K562 (cell line): ENCODE data around the gene SND1. TPM values are rescaled to one million over a fixed set of nuclear protein-coding genes. Genes with fewer than 3 reads are reported as not detected.
A peak's percentile ranks its signal among the peaks of the same experiment; 100 is the strongest.

Experiments
- ATAC-seq: fragments of 200-7000 bp; cut with Tn5 transposase; 3 replicates; pipeline ENCODE4 v1.9.1; 2020; ENCODE audit warnings: moderate library complexity
- BruUV-seq: library from RNA; stranded (reverse); fragments of 400-500 nt; replicated peaks from 2 replicates; lab custom pipeline; 2021; lab: Mats Ljungman, UMichigan
- CTCF ChIA-PET: fragments of 300-600 bp; formaldehyde crosslinking; extraction: SDS; loops from one replicate; lab custom pipeline; 2021; ENCODE audit warnings: low intra/inter-chr PET ratio; lab: Yijun Ruan, JAX
- POLR2A ChIA-PET: fragments of 300-600, 350-650 bp; sonication (Branson Sonifier 250); formaldehyde crosslinking; extraction: SDS; loops from one replicate; lab custom pipeline; 2021; ENCODE audit warnings: antibody characterized with exemption, inconsistent platforms; lab: Yijun Ruan, JAX
- DNase-seq, 4 experiments: peaks; one replicate each; pipeline versions ENCODE4 v3.0.0 to v3.0.0-alpha.2; 2011 to 2018; ENCODE audit warnings: low spot score in 3 of 4, mixed read lengths in 3 of 4; ENCODE audit errors: extremely low read depth in 1 of 4
- FAIRE-seq: peaks from 2 replicates; lab custom pipeline; 2011; peaks lifted over from hg19 to GRCh38; lab: Jason Lieb, UNC
- H2AFZ ChIP-seq: 2 replicates; pipeline ENCODE4 v1.6.0; 2011; ENCODE audit warnings: low read depth, low read length, control low read depth, inconsistent platforms
- H3K27ac ChIP-seq: fragments of 200-600 bp; 3 replicates; pipeline ENCODE4 v1.8.0; 2011; ENCODE audit warnings: low read depth, mild to moderate bottlenecking, control low read depth, inconsistent platforms, low read length, moderate library complexity, mixed read lengths; ENCODE audit errors: extremely low read depth
- H3K27me3 ChIP-seq, 2 experiments: fragments of 300-600 bp in 1 of 2; 2 replicates in 1 of 2; 3 replicates in 1 of 2; pipeline versions ENCODE4 v1.6.0 to v1.8.0; 2011; ENCODE audit warnings: inconsistent platforms in 2 of 2, low read length in 2 of 2, mild to moderate bottlenecking in 1 of 2, mixed read lengths in 1 of 2, moderate library complexity in 1 of 2; ENCODE audit not compliant: control insufficient read depth in 2 of 2, insufficient read depth in 2 of 2
- H3K36me3 ChIP-seq: fragments of 300-600 bp; 3 replicates; pipeline ENCODE4 v1.8.0; 2011; ENCODE audit warnings: mild to moderate bottlenecking, low read length, inconsistent platforms; ENCODE audit not compliant: control insufficient read depth, insufficient read depth
- H3K4me1 ChIP-seq, 2 experiments: fragments of 200-600 bp in 1 of 2; replicated peaks in 1 of 2; 2 replicates in 1 of 2; 3 replicates in 1 of 2; pipeline versions ENCODE4 v1.5.1 to v1.8.0; 2011; ENCODE audit warnings: inconsistent platforms in 2 of 2, low read length in 2 of 2, mild to moderate bottlenecking in 1 of 2, mixed read lengths in 1 of 2, moderate library complexity in 1 of 2; ENCODE audit not compliant: control insufficient read depth in 2 of 2, insufficient read depth in 2 of 2
- H3K4me2 ChIP-seq: 2 replicates; pipeline ENCODE4 v1.6.1; 2011; ENCODE audit warnings: low read length, control low read depth, inconsistent platforms, mixed read lengths; ENCODE audit not compliant: insufficient read depth
- H3K4me3 ChIP-seq: fragments of 200-600 bp; sonication (generic), shearing (Covaris generic); 2 replicates; pipeline ENCODE4 v1.5.1; 2016; ENCODE audit warnings: control low read depth, inconsistent platforms
- H3K79me2 ChIP-seq: fragments of 200-600 bp; 3 replicates; pipeline ENCODE4 v1.8.0; 2011; ENCODE audit warnings: low read length, inconsistent platforms; ENCODE audit not compliant: control insufficient read depth, insufficient read depth
- H3K9ac ChIP-seq, 2 experiments: 2 replicates each; pipeline versions ENCODE4 v1.6.0 to v1.6.1; 2011; ENCODE audit warnings: low read depth in 2 of 2, low read length in 2 of 2, control low read depth in 1 of 2, inconsistent platforms in 1 of 2, mild to moderate bottlenecking in 1 of 2, mixed read lengths in 1 of 2; ENCODE audit not compliant: insufficient read depth in 1 of 2
- H3K9me1 ChIP-seq: one replicate; pipeline ENCODE4 v1.6.0; 2011; ENCODE audit warnings: inconsistent platforms, mild to moderate bottlenecking, low read length, moderate library complexity; ENCODE audit not compliant: control insufficient read depth, insufficient read depth
- H3K9me3 ChIP-seq: replicated peaks from 2 replicates; pipeline ENCODE4 v1.5.1; 2011; ENCODE audit warnings: low read depth, low read length, inconsistent platforms; ENCODE audit not compliant: control insufficient read depth, insufficient read depth
- H4K20me1 ChIP-seq: replicated peaks from 2 replicates; pipeline ENCODE4 v1.6.1; 2011; ENCODE audit warnings: low read length, inconsistent platforms, mixed read lengths; ENCODE audit not compliant: control insufficient read depth, insufficient read depth
- CREM ChIP-seq: IDR thresholded peaks from 2 replicates; pipeline ENCODE4 v1.6.1; 2014; ENCODE audit warnings: antibody characterized with exemption, low read depth
- EGR1 ChIP-seq: fragments of 450-650 bp; conservative IDR thresholded peaks from 2 replicates; pipeline ENCODE4 v1.6.1; 2017; ENCODE audit warnings: mild to moderate bottlenecking
- ERF ChIP-seq: fragments of 450-650 bp; formaldehyde crosslinking; IDR thresholded peaks from 2 replicates; pipeline ENCODE4 v1.4.0; 2020; ENCODE audit warnings: mild to moderate bottlenecking, mixed read lengths
- MEF2D ChIP-seq: conservative IDR thresholded peaks from 2 replicates; pipeline ENCODE4 v1.6.1; 2016; ENCODE audit warnings: low read depth, missing genetic modification characterization, missing compliant biosample characterization
- POLR2AphosphoS2 ChIP-seq: IDR thresholded peaks from 2 replicates; pipeline ENCODE4 v1.6.1; 2012; ENCODE audit warnings: low read length, improper control_type of control experiment
- ZNF436 ChIP-seq: fragments of 250-450, 450-650 bp; sonication (Bioruptor Pico); formaldehyde crosslinking; IDR thresholded peaks from 2 replicates; pipeline ENCODE4 v1.7.0; 2020; ENCODE audit warnings: mild to moderate bottlenecking
- WGBS: fragments of 100-300 bp; shearing (Covaris generic); methylation state at CpG from one replicate; pipeline ENCODE4 v1.1.6; 2016; ENCODE audit warnings: low coverage, mixed read lengths; ENCODE audit not compliant: insufficient coverage; ENCODE audit errors: missing lambda C conversion rate; 5-methylcytosine and 5-hydroxymethylcytosine counted together
- in situ Hi-C: fragments of 300-500 bp; cut with MboI; formaldehyde crosslinking; loops from 4 replicates; pipeline ENCODE4 v1.15.0; 2018; ENCODE audit warnings: inconsistent platforms, mixed read lengths
- intact Hi-C: fragments of 100-400 bp; cut with micrococcal nuclease; formaldehyde crosslinking; loops from 2 replicates; pipeline ENCODE4 v1.14.2; 2022
- polyA plus RNA-seq, 8 experiments: library from polyadenylated mRNA; depleted of rRNA in 4 of 8; stranded (reverse) in 5 of 8; unstranded in 3 of 8; fragments of >200 nt; fragmentation: Nextera tagmentation in 2 of 8; fragmentation: Illumina TruSeq in 1 of 8; extraction: Ambion mirVana in 2 of 8; extraction: Trizol in 1 of 8; gene quantifications; 2 replicates each; pipeline versions ENCODE4 v1.2.1 to v1.2.3, GENCODE V29; 2011 to 2014; ENCODE audit warnings: inconsistent platforms in 1 of 8, missing spikeins in 1 of 8
- total RNA-seq, 7 experiments: library from RNA; depleted of rRNA in 6 of 7; stranded (reverse); fragments of >200 nt in 6 of 7; fragmentation: Illumina TruSeq in 2 of 7; extraction: Trizol in 2 of 7; gene quantifications; 2 replicates each; pipeline versions ENCODE4 v1.2.1 to v1.2.3, GENCODE V29; 2011 to 2021; ENCODE audit warnings: low replicate concordance in 1 of 7
- TF ChIP-seq, protein P1 (sequence below): fragments of 450-650 bp; IDR thresholded peaks from one replicate; pipeline ENCODE4 v1.6.1; 2018; ENCODE audit warnings: mild to moderate bottlenecking, moderate library complexity; ENCODE audit not compliant: partially characterized antibody
- TF ChIP-seq, protein P2 (sequence below): sonication (generic); formaldehyde crosslinking; IDR thresholded peaks from 2 replicates; pipeline ENCODE4 v1.8.0; 2023; ENCODE audit warnings: missing genetic modification reagents, mild to moderate bottlenecking, borderline replicate concordance
- TF ChIP-seq, protein P3 (sequence below): fragments of 450-650 bp; IDR thresholded peaks from 2 replicates; pipeline ENCODE4 v1.6.1; 2018; ENCODE audit not compliant: partially characterized antibody
- TF ChIP-seq, protein P4 (sequence below): IDR thresholded peaks from 2 replicates; pipeline ENCODE4 v1.6.1; 2016; ENCODE audit warnings: missing genetic modification characterization, missing compliant biosample characterization

Gene SND1
- total and polyA plus RNA-seq, 9 of the 15 experiments (the other 6 are each of a cell fraction or from before 2014, with no cell fraction given): 46.5 to 307 (median 191) TPM

DNA sequence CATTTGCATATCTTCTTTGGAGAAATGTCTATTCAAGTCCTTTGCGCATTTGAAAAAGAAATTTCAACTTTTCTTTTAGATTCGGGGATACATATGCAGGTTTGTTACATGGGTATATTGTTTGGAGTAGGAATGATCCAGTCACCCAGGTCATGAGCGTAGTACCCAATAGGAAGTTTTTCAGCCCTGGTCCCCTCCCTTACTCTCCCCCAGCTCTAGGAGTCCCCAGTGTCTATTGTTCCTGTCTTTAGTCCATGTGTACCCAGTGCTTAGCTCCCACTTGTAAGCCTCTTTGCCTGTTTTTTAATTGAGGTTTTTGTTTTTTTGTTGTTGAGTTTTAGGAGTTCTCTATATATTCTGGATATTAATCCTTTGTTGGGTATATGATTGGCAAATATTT is 63.3 kb downstream of the SND1 start:
- WGBS: 80% methylated on average over 3 of the region's 3 CpGs
- DNase-seq (no peak), ATAC-seq (peak; percentile 53; the same call in 2 of the 3 replicates), FAIRE-seq (no peak)
- Histone ChIP-seq H3K4me3 (no peak overlapping the region), H3K27me3 (no peaks in the 10 kb centered on the region), H4K20me1 (no peaks in the 10 kb centered on the region), H3K27ac (no peak overlapping the region), H3K9me1 (no peaks in the 10 kb centered on the region), H3K79me2 (peaks cover 60% of the 10 kb centered on the region), H3K9ac (no peak overlapping the region), H3K9me3 (peaks cover 8% of the 10 kb centered on the region), H3K4me1 (no peaks in the 10 kb centered on the region), H2AFZ (no peak overlapping the region), H3K36me3 (peaks cover 96% of the 10 kb centered on the region), H3K4me2 (no peak overlapping the region)
- ChIA-PET POLR2A (interaction anchor here (1.1 to 1.9 kb wide), 2 partner anchors 11 kb away, joined by 3 to 4 read pairs; no protein-coding TSS in a partner anchor), CTCF (no interaction called here)
- BruUV-seq: no TSS peak
- intact Hi-C loops: no loop called here
- in situ Hi-C loops: no loop called here
- TF ChIP-seq, protein P1, sequence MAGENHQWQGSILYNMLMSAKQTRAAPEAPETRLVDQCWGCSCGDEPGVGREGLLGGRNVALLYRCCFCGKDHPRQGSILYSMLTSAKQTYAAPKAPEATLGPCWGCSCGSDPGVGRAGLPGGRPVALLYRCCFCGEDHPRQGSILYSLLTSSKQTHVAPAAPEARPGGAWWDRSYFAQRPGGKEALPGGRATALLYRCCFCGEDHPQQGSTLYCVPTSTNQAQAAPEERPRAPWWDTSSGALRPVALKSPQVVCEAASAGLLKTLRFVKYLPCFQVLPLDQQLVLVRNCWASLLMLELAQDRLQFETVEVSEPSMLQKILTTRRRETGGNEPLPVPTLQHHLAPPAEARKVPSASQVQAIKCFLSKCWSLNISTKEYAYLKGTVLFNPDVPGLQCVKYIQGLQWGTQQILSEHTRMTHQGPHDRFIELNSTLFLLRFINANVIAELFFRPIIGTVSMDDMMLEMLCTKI: no peak
- TF ChIP-seq ZNF436 (CRISPR knock-in tag) (no peak), MEF2D (tag) (no peak), CREM (no peak), POLR2AphosphoS2 (no peak), EGR1 (no peak), ERF (no peak)
- TF ChIP-seq, protein P2, sequence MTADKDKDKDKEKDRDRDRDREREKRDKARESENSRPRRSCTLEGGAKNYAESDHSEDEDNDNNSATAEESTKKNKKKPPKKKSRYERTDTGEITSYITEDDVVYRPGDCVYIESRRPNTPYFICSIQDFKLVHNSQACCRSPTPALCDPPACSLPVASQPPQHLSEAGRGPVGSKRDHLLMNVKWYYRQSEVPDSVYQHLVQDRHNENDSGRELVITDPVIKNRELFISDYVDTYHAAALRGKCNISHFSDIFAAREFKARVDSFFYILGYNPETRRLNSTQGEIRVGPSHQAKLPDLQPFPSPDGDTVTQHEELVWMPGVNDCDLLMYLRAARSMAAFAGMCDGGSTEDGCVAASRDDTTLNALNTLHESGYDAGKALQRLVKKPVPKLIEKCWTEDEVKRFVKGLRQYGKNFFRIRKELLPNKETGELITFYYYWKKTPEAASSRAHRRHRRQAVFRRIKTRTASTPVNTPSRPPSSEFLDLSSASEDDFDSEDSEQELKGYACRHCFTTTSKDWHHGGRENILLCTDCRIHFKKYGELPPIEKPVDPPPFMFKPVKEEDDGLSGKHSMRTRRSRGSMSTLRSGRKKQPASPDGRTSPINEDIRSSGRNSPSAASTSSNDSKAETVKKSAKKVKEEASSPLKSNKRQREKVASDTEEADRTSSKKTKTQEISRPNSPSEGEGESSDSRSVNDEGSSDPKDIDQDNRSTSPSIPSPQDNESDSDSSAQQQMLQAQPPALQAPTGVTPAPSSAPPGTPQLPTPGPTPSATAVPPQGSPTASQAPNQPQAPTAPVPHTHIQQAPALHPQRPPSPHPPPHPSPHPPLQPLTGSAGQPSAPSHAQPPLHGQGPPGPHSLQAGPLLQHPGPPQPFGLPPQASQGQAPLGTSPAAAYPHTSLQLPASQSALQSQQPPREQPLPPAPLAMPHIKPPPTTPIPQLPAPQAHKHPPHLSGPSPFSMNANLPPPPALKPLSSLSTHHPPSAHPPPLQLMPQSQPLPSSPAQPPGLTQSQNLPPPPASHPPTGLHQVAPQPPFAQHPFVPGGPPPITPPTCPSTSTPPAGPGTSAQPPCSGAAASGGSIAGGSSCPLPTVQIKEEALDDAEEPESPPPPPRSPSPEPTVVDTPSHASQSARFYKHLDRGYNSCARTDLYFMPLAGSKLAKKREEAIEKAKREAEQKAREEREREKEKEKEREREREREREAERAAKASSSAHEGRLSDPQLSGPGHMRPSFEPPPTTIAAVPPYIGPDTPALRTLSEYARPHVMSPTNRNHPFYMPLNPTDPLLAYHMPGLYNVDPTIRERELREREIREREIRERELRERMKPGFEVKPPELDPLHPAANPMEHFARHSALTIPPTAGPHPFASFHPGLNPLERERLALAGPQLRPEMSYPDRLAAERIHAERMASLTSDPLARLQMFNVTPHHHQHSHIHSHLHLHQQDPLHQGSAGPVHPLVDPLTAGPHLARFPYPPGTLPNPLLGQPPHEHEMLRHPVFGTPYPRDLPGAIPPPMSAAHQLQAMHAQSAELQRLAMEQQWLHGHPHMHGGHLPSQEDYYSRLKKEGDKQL (CRISPR knock-in tag): no peak
- TF ChIP-seq, protein P3, sequence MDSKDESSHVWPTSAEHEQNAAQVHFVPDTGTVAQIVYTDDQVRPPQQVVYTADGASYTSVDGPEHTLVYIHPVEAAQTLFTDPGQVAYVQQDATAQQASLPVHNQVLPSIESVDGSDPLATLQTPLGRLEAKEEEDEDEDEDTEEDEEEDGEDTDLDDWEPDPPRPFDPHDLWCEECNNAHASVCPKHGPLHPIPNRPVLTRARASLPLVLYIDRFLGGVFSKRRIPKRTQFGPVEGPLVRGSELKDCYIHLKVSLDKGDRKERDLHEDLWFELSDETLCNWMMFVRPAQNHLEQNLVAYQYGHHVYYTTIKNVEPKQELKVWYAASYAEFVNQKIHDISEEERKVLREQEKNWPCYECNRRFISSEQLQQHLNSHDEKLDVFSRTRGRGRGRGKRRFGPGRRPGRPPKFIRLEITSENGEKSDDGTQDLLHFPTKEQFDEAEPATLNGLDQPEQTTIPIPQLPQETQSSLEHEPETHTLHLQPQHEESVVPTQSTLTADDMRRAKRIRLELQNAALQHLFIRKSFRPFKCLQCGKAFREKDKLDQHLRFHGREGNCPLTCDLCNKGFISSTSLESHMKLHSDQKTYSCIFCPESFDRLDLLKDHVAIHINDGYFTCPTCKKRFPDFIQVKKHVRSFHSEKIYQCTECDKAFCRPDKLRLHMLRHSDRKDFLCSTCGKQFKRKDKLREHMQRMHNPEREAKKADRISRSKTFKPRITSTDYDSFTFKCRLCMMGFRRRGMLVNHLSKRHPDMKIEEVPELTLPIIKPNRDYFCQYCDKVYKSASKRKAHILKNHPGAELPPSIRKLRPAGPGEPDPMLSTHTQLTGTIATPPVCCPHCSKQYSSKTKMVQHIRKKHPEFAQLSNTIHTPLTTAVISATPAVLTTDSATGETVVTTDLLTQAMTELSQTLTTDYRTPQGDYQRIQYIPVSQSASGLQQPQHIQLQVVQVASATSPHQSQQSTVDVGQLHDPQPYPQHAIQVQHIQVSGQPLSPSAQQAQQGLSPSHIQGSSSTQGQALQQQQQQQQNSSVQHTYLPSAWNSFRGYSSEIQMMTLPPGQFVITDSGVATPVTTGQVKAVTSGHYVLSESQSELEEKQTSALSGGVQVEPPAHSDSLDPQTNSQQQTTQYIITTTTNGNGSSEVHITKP: no peak
- TF ChIP-seq, protein P4, sequence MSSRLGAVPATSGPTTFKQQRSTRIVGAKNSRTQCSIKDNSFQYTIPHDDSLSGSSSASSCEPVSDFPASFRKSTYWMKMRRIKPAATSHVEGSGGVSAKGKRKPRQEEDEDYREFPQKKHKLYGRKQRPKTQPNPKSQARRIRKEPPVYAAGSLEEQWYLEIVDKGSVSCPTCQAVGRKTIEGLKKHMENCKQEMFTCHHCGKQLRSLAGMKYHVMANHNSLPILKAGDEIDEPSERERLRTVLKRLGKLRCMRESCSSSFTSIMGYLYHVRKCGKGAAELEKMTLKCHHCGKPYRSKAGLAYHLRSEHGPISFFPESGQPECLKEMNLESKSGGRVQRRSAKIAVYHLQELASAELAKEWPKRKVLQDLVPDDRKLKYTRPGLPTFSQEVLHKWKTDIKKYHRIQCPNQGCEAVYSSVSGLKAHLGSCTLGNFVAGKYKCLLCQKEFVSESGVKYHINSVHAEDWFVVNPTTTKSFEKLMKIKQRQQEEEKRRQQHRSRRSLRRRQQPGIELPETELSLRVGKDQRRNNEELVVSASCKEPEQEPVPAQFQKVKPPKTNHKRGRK (tag): no peak
